HG02588 (cell line): Measurements from ENCODE around the gene SYK.
"Not testable (repeated sequence)": the region's sequence is repeated elsewhere in the genome, so short reads cannot be mapped to it uniquely, and the experiment has no call there.

Source experiments
- ATAC-seq: cut with Tn5 transposase; IDR thresholded peaks from one replicate; pipeline ENCODE4 v1.9.1; 2021; ENCODE audit warnings: mild to moderate bottlenecking, moderate library complexity; ENCODE audit not compliant: unreplicated experiment

SYK gene

DNA sequence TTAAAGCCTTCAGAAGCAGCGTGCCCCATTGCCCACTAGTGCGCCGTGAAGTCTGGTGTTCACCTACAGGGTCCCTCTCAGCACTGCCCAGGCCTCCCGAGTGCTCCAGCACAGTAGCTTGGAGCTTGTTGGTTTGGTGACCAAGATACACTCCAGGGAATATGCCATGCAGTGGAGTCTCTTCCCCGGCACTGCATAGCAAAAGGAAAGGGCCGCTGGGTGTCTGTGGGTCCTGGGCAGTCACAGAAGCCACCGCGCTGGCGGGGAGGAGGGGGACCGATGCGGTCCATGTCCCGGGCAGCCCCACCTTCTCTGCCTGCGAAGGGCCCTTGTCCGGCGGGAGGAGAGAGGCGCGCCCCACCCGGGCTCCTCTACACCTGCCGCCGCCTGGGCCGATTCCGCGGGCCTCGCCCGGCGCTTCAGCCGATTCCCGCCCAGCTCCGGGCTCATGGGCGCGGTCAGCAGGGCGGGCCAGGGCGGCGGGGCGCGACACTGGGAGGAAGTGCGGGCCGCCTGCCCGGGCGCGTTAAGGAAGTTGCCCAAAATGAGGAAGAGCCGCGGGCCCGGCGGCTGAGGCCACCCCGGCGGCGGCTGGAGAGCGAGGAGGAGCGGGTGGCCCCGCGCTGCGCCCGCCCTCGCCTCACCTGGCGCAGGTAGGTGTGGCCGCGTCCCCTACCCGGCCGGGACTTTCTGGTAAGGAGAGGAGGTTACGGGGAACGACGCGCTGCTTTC lies at the start of gene SYK:
SYK (plus strand) TSS at position 579 of the 732 bp plus-strand sequence. CDS start 42,080 bp downstream, outside the sequence.
- peak; percentile 50 for ATAC-seq

DNA sequence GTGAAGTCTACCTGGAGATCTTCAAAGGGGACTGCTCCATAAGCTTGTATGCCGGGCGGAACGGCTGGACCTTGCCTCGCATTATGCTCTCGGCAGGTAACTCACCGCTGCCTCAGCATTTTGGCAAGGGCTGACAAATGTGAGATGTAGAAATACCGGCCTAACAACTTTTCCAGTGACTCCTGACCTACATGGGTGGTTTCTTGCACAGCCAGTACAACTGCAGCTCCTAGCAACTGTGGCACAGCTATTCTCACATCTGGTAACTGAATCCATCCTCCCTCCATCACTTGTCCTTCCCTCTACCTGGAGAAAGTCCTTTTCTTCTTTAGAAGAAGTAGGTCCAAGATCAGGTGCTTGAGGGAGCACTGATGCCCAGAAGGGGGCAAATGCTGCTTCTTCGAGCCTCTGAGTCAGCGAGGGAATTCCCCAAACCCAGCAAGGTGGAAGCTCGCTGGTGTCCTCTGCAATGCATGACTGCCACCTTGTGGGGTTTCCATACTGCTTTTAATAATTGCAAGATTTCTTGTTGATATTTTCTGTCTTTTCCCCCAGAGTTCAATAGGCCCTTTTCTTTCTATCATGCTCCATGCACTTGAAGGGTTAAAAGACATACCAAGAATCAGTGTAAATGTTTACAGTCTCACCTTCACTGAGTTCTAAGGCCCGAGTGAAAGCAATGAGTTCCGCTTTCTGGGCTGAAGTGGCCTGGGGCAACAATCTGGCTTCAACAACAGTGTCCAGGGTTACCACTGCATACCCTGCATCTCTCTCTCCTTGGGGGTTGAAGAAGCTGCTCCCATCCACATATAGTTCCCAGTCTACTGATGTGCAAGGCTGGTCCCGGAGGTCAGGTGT lies 45.9 kb upstream of the SYK start:
- ATAC-seq = not testable (repeated sequence)

DNA sequence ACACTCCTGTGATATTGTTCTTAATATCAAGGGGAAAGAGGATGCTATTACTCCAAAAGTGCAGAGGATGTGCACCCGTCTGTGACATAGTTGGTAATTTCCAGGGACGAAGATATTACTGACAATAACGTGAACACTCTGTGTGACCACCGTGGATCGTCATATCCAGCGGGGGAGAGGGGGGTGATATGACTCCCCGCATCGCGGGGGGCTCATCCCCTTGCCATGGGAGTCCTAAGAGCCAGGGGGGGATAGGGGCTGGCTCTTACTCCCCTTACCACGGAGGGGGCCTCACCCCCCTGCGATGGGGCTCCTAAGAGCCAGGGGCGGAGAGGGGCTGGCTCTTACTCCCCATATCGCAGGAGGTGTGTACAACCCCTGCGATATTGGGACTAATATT lies 41.0 kb upstream of the SYK start:
- not testable (repeated sequence) for ATAC-seq

DNA sequence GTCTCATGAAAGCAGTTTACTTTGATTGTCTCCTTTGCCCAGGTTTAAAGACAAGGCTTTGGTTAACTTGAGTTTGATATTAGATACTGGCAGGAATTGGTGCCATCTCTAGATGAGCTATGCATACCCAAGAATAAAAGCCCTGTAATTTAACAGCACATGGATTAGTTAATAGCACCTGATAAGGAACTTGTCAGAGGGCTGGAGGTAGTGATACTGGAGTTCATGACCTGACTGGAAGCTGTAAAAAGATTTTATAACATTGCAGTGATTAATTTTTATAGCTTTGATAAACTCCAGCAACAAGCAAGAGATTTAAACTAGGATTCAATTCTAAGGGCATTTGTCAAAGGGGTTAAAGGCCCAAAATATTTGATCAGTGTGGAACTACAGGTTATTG lies 34.9 kb upstream of the SYK start:
- no peak for ATAC-seq

DNA sequence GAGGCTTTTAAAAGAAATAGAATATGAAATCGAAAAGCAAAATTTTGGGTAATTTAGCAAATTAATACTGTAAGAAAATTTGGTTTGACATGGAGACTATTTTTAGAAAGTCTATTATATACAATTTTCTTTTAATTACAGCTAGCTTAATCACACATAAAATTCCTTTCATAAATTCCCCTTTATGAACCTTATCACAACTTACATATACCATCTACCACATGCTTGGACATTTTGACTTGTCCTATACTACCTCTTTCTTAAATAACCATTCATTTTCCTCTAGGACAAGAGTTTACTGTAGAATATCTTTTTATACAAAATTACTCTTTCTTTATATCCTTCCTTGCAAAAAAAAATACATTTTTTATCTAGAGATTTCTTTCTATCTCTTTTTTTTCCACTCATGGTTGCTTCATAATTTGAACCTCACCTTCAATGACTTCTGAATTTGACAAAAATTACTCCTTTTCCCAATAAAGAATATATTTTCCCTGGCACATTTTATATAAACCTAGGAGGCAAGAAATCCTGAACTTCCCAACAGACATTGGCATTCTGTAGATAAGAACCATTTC lies 34.0 kb upstream of the SYK start:
- no peak for ATAC-seq

DNA sequence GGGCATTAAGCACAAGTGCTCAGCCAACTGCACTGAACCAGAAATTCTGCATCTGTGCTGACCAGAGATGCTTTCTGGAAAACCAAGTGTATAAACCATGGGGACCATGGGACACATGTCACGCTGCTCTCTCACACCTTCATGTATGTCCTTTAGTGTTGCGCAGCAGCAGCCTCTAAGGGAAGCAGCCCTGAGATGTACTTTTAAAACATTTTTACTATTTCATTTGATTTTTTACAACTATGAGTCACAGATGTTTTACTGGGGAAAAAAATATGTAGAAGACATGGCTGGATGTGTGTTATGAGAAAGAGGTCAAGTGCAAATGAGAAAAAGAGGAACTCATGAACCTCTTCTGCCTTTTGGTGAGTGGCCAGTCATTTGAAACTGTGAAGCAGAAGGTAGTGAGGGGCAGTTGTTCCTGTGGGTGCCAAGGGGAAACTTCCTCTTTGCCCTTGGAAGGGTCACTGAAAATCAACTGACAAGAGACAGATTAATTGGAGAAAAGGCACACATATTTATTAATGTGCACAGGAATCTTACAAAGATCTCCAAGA lies 31.4 kb upstream of the SYK start:
- no peak for ATAC-seq

DNA sequence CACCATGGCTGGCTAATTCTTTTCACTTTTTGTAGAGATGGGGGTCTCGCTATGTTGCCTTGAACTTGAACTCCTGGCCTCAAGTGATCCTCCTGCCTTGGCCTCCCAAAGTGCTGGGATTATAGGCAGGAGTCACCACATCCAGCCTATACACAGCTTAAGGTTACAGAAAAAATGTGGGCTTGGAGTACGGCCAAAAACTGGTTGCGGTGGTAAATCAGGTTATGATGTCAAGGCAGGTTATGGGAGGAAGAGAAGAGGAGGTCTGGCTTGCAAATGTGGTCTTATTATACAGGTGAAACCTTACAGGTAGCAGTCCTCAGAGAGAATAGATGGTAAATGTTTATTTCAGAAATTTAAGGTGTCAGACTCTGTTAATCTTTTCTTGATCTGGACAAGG lies 30.7 kb upstream of the SYK start:
- ATAC-seq = no peak

DNA sequence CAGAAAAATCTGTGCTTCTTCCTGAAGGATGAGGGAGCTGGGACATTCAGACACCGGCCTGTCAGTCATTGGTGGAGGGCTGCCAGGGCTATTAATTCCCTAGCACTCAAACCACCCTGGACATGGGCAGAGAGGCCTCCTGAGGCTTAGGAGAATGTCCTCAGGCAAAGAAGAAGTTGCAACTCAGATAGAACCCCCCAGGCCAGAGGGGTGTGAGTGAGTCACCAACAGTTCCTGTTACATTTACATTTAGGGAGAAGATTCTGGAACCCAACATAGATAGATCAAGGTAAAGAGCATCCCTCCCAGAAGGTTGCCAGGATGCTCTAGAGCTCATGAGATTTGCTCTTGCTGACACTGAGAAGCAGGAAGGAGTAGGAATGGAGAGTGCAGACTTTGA lies 29.2 kb upstream of the SYK start:
- ATAC-seq = no peak

DNA sequence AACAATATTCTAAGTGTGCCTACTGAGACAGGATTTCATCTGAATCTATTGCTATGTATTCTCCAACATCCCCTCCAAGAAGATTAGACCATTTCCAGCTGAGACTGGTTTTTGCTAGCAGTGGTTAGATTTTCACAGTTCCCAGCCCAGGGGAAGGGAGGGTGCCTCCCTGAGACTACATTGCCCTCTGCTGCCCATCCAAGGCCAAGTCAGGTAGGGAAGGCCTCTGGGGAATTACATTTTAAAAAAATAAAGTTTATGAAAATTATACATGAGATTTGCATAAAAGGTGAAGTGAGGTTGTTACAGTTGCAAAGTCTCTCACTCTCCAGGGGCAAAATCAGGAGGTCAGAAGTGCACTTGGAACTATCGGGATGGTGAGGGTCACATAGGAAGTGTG lies 28.0 kb upstream of the SYK start:
- ATAC-seq = no peak

DNA sequence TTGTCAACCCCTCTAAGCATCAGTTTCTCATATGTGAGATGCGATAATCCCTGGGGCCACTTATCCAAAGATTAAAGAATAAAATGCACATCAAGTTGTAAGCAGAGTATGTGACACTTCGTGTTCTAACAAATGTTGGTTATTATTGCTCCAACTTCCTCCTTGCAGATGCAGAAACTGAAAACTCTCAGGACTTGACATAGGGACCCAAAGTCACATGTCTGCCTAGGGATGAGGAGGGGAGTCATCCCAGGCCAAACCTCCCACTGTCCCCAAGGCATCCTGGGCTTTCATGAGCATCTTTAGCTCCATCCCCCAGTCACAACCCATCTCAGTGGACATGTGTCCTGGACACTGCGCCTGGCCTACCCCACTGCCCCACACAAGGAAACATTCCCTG lies 27.5 kb upstream of the SYK start:
- no peak for ATAC-seq

DNA sequence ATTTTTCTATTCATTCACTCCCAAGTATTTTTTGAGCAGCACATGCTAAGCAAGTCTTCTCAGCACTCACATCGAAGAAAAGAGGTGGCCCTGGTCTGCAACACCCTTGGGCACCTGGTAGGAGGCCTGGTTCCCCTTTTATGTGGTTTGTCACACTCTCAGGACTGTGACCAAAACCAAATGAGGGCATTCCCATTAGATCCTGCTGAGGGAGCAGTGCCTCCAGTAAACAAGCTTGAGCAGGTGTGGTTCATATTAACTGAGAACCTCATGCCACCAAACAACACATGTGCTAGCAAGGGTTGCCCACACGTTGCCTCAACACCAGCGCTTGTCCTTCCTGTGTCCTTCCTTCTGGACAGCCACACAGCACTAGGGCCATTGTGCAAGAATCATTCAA lies 26.9 kb upstream of the SYK start:
- ATAC-seq = peak; percentile 88

DNA sequence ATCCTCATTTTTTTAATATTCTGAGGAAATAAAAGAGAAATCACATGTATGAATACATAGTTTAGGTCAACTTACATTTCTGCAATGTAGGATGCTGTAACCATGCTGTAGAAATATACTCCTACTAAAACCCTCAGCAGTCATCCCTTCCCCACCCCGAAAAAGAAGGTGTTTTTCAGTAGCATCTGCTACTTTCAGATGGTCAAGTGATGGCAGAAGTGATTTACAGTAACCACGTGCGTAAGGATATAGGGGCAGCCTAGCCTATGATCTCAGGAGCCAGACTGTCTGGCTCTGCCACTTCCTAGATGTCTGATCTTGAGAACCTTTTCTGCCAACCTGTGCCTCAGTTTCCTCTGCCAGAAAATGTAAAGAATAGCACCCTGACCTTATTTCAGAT lies 26.0 kb upstream of the SYK start:
- peak; percentile 41 for ATAC-seq

DNA sequence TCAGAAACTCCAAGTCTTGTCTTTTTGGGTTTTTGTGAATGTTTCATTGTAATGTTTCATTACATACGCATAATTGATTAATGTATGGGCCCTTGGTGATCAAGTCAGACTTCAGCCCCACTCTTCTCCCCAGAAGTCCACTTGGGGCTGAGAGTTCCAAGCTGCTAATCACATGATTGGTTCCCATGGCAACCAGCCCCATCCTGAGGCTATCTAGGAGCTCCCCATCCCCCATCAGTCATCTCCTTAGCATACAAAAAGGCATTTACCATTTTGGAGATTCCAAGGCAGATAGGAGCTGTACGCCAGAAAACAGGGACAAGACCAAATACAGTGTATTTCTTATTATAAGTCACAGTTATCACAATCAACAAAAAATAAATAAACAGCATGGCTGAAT lies 22.9 kb upstream of the SYK start:
- no peak for ATAC-seq

DNA sequence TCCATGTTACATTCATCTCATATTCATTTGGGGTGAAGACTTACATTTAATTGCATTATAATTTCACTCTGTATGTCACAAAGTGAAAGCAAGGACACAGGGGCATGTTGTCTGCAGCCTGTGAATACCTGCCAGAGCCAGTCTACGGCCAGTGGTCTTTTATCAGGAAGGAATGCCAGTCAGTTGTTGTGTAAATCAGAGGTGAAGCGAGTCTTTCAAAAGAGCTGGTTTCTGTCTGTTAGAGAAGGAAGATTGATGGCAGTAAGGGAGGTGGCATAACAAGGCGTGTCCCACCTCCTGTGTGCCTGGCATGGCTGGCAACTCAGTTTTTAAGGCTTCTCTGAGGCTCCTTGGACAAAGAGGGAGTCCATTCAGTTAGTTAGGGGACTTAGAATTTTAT lies 18.1 kb upstream of the SYK start:
- ATAC-seq = no peak

DNA sequence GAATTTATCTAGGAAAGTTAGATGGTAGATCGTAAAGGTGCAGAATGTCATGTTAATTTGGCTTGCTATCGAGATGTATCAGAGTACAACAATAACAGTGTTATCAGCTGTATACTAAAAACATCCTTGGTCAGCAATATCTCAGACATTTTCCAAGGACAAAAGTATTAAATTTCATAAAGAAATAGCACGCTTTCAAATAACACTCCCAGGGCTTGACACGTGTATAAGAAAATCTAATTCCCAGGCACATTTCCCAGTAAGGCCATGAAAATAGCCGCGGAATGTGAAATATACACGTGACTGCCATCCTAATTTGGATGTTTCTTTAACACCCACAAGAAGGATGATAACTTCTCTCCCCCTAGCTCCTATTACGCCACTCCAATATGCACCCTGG lies 17.7 kb upstream of the SYK start:
- ATAC-seq = no peak

DNA sequence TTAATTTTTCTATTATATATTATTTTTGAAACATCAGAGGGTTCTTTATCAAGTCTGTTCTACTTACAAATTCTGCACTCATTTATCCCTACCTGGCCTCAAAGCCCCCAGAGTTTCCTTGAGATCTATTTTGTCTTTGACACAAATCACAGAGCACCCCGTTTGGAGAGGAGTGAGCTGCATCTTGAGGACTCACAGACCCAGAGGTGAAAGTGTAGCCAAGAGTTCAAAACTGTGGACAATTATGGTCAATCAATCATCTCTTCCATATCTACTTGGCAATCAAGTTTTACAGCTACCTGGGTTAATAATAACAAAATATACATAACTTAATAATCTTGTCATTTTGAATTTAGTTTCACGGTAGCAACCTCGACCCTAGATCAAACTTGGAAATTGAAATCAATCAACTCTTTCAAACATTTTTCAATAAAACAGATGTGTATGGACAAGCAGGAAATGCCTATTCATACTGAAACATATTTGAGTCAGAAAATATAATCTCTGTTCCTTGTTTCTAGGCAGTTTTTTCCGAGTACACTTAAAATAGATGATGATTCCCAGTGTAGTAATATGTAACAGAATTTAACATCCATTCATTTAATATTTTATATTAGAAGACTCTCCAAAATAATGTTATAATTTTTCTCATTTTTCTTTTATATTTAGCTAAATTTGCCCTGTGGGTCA lies 13.7 kb upstream of the SYK start:
- no peak for ATAC-seq

DNA sequence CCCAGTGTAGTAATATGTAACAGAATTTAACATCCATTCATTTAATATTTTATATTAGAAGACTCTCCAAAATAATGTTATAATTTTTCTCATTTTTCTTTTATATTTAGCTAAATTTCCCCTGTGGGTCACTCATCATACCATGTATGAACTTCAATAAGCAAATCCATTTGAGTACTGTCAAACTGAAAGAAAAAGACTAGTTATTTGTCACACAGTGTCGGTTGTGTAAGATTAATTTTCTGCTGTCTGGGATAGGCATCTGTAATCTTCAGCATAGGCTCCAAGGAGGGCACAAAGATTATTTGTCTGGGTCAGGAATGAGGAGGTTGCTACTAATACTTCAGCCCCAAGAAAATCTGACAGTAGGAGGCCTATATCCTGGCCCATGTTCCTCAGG lies 13.1 kb upstream of the SYK start:
- not testable (repeated sequence) for ATAC-seq

DNA sequence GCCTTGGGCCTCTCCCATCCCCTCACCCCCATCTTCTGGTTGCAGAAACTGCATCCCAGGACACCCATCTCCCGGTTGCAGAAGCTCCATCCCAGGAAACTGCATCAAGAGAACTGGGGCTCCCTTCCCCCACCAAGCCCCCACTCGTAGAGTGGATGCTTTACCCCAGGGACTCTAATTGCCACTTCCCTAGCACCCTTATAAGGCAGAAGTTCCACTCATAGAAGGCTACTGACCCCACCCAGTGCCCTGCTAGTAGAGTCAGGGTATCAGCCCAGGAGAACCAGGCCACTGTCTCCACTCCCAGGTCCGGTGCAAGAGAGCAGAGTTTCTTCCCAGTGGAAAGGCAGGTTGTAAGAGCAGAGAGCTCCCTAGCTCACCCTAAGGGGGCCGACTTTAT lies 12.2 kb upstream of the SYK start:
- no peak for ATAC-seq

DNA sequence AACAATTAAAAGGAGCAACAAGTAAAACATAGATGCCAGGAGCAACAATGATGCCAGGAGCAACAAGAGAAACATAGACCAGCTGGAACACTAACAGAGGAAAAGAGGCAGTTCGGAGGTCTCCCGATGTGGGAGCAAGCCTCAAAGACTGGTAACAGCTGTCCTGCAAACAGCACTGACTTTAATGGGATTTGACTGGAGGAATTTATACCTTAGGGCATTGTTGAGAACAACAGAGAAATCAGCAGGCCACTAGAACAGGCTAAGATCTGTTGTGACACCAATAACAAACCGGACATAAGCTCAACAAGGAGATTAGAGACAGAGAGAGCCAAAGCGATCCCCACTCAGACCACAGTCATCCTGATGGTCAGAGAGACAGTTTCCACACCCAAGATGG lies 11.8 kb upstream of the SYK start:
- ATAC-seq = no peak

DNA sequence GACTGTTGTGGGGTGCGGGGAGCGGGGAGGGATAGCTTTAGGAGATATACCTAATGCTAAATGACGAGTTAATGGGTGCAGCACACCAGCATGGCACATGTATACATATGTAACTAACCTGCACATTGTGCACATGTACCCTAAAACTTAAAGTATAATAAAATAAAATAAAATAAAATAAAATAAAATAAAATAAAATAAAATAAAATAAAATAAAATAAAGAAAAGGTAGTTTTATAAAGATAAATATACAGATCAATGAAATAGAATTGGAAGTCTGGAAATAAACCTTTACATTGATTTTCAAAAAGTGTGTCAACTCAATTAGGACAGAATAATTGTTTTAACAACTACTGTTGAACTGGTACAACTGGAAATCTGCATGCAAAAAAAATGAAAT lies 8.6 kb upstream of the SYK start:
- not testable (repeated sequence) for ATAC-seq

DNA sequence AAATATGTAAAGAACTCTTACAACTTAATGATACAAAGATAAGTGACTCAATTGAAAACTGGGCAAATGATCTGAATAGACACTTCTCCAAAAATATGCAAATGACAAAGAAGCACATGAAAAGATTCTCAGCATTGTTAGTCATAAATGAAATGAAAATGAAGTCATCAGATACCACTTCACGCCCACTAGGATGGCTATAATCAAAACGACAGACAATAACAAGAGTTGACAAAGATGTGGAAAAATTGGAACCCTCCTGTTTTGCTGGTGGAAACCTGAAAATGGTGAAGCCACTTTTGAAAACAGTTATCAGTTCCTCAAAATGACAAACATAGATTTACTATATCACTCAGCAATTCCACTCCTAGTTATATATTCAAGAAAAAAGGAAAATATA lies 7.9 kb upstream of the SYK start:
- no peak for ATAC-seq
